Loucy (cell line): ENCODE results near the gene INTS6.

Experiments used
- H2AFZ ChIP-seq: fragments of 200-600 bp; sonication (generic); 2 replicates; pipeline ENCODE4 v1.6.0; 2016; ENCODE audit warnings: antibody characterized with exemption, mild to moderate bottlenecking, low read length, moderate library complexity
- H3F3A ChIP-seq: fragments of 200-600 bp; 2 replicates; pipeline ENCODE4 v1.6.0; 2016; ENCODE audit warnings: antibody characterized with exemption, low read depth, mild to moderate bottlenecking
- H3K27me3 ChIP-seq: fragments of 200-600 bp; sonication (generic); 2 replicates; pipeline ENCODE4 v1.6.1; 2014; ENCODE audit warnings: low read length, mild to moderate bottlenecking; ENCODE audit not compliant: insufficient read depth, poor library complexity, severe bottlenecking
- H3K36me3 ChIP-seq: fragments of 200-600 bp; sonication (generic); 2 replicates; pipeline ENCODE4 v1.6.1; 2016; ENCODE audit warnings: low read length; ENCODE audit not compliant: insufficient read depth
- H3K4me1 ChIP-seq: fragments of 200-600 bp; sonication (generic); 2 replicates; pipeline ENCODE4 v1.5.1; 2014; ENCODE audit warnings: low read length, mild to moderate bottlenecking; ENCODE audit not compliant: insufficient read depth, poor library complexity, severe bottlenecking
- H3K4me2 ChIP-seq: fragments of 200-600 bp; sonication (generic); 2 replicates; pipeline ENCODE4 v1.6.0; 2014; ENCODE audit warnings: antibody characterized with exemption, low read length, low read depth, mild to moderate bottlenecking; ENCODE audit not compliant: poor library complexity, severe bottlenecking
- H3K4me3 ChIP-seq: fragments of 200-600 bp; sonication (generic); 2 replicates; pipeline ENCODE4 v1.5.1; 2014; ENCODE audit warnings: low read length, mild to moderate bottlenecking, mixed read lengths; ENCODE audit not compliant: poor library complexity, severe bottlenecking
- H3K79me2 ChIP-seq: fragments of 200-600 bp; sonication (generic); 2 replicates; pipeline ENCODE4 v1.6.1; 2014; ENCODE audit warnings: low read length; ENCODE audit not compliant: insufficient read depth
- H3K9ac ChIP-seq: fragments of 200-600 bp; sonication (generic); 2 replicates; pipeline ENCODE4 v1.6.0; 2014; ENCODE audit warnings: mild to moderate bottlenecking, low read depth, low read length, moderate library complexity; ENCODE audit not compliant: poor library complexity, severe bottlenecking
- H3K9me2 ChIP-seq: fragments of 200-600 bp; sonication (generic); replicated peaks from 2 replicates; pipeline ENCODE4 v1.6.1; 2016; ENCODE audit warnings: low read depth, low read length, mixed read lengths
- H3K9me3 ChIP-seq: fragments of 200-600 bp; sonication (generic); 2 replicates; pipeline ENCODE4 v1.6.1; 2014; ENCODE audit warnings: mild to moderate bottlenecking, antibody characterized with exemption, low read length, low read depth; ENCODE audit not compliant: insufficient read depth
- H4K20me1 ChIP-seq: fragments of 200-600 bp; sonication (generic); 2 replicates; pipeline ENCODE4 v1.6.0; 2014; ENCODE audit warnings: antibody characterized with exemption, low read length, mild to moderate bottlenecking; ENCODE audit not compliant: insufficient read depth, poor library complexity, severe bottlenecking
- CTCF ChIP-seq: fragments of 200-600 bp; sonication (generic); conservative IDR thresholded peaks from 2 replicates; pipeline ENCODE4 v1.5.1; 2014; ENCODE audit warnings: mild to moderate bottlenecking, antibody characterized with exemption, low read length
- EZH2phosphoT487 ChIP-seq: fragments of 200-600 bp; IDR thresholded peaks from 2 replicates; pipeline ENCODE4 v1.6.1; 2018; ENCODE audit warnings: antibody characterized with exemption, mild to moderate bottlenecking, moderate library complexity, borderline replicate concordance

Gene INTS6

GRCh38 chr13:51453959-51454703 lies 1.3 kb upstream of the INTS6 start:
- no peak for TF ChIP-seq EZH2phosphoT487
- TF ChIP-seq CTCF: no peak

GRCh38 chr13:51453207-51453958 lies 547 bp upstream of the INTS6 start:
- no peaks in the 10 kb centered on the region for H3K9me3 ChIP-seq
- H3K9me2 ChIP-seq: no peaks in the 10 kb centered on the region
- H3F3A ChIP-seq: no peaks in the 10 kb centered on the region
- peaks cover 9% of the 10 kb centered on the region; the same call in 1 of the 2 replicates for H3K36me3 ChIP-seq
- H3K27me3 ChIP-seq: no peaks in the 10 kb centered on the region
- peaks cover 18% of the 10 kb centered on the region for H4K20me1 ChIP-seq
- TF ChIP-seq EZH2phosphoT487 (no peak), CTCF (no peak)
- H3K79me2 ChIP-seq: peaks cover 48% of the 10 kb centered on the region
- H3K4me3 ChIP-seq: peak overlapping the region; percentile 82
- peak overlapping the region; percentile 85 for H3K9ac ChIP-seq
- H3K4me2 ChIP-seq: peak overlapping the region; percentile 92
- H3K4me1 ChIP-seq: peaks cover 40% of the 10 kb centered on the region
- peak overlapping the region; percentile 41 for H2AFZ ChIP-seq

More at GRCh38 chr13:51453959-51454703, 1.3 kb upstream of the INTS6 start:
- H3K9ac ChIP-seq: peak overlapping the region; percentile 85
- H3K36me3 ChIP-seq: peaks cover 9% of the 10 kb centered on the region; the same call in 1 of the 2 replicates
- H3K9me2 ChIP-seq: no peaks in the 10 kb centered on the region
- peaks cover 48% of the 10 kb centered on the region for H3K79me2 ChIP-seq
- H4K20me1 ChIP-seq: peaks cover 18% of the 10 kb centered on the region
- no peaks in the 10 kb centered on the region for H3F3A ChIP-seq
- H3K4me3 ChIP-seq: peak overlapping the region; percentile 82
- H3K4me2 ChIP-seq: peak overlapping the region; percentile 92
- no peaks in the 10 kb centered on the region for H3K27me3 ChIP-seq
- H3K4me1 ChIP-seq: peaks cover 36% of the 10 kb centered on the region
- peak overlapping the region; percentile 35; the same call in 1 of the 2 replicates for H2AFZ ChIP-seq
- no peaks in the 10 kb centered on the region for H3K9me3 ChIP-seq

GRCh38 chr13:51451467-51452360 lies 1.1 kb downstream of the INTS6 start:
- H3K9me2 ChIP-seq: no peaks in the 10 kb centered on the region
- H3K79me2 ChIP-seq: peaks cover 48% of the 10 kb centered on the region
- peak overlapping the region; percentile 62; the same call in 1 of the 2 replicates for H2AFZ ChIP-seq
- no peaks in the 10 kb centered on the region for H3F3A ChIP-seq
- H3K4me1 ChIP-seq: peaks cover 40% of the 10 kb centered on the region
- H3K4me2 ChIP-seq: peak overlapping the region; percentile 89
- H4K20me1 ChIP-seq: peaks cover 18% of the 10 kb centered on the region
- H3K36me3 ChIP-seq: peaks cover 9% of the 10 kb centered on the region; the same call in 1 of the 2 replicates
- no peaks in the 10 kb centered on the region for H3K27me3 ChIP-seq
- no peaks in the 10 kb centered on the region for H3K9me3 ChIP-seq
- no peak for TF ChIP-seq CTCF
- no peak for TF ChIP-seq EZH2phosphoT487
- H3K9ac ChIP-seq: peak overlapping the region; percentile 97
- H3K4me3 ChIP-seq: peak overlapping the region; percentile 83
